ENCODE data around the gene GMPPB.
"Not testable (repeated sequence)": the region's sequence is repeated elsewhere in the genome, so short reads cannot be mapped to it uniquely, and the experiment has no call there.

GMPPB gene

GRCh38 chr3:49723628-49724551, at the start of gene GMPPB:
TSS of gene GMPPB (minus strand) at chr3:49723951. CDS start at chr3:49723726, 225 bp downstream.
- DNase-seq (ENCODE audit: low read depth), result peak; percentile 83

DNA sequence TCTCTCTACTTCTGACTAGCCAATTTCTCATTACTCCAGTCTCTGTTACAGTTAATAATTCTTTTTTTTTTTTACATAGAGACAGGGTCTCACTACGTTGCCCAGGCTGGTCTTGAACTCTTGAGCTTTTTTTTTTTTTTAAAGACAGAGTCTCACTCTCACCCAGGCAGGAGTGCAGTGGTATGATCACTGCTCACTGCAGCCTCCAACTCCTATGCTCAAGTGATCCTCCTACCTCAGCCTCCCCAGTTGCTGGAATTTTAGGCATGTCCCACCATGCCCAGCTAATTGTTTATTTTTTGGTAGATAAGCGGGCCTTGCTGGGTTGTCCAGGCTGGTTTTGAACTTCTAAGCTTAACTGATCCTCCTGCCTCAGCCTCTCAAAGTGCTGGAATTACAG, 49.0 kb upstream of the GMPPB start:
- no peak for DNase-seq (ENCODE audit: low read depth)

DNA sequence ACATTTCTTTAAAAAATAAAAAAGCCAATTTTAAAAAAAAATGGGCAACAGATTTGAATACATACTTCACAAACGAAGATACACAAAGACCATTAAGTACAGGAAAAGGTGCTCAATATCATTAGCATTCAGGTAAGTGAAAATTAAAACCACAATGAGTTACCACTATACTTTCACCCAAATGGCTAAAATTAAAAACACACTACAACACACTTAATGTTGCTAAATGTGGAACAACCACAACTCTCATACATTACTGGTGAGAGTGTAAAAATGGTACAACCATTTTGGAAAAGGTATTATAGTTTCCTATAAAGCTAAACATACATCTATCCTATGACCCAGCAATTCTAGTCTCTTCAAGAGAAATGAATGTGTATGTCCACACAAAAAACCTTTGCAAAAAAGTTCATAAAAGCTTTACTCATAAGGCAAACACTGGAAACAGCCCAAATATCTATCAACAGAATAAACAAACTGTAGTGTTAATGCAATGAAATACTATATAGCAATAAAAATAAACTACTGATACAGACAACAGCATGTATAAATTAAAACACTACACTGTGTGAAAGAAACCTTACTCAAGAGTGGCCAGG, 47.7 kb upstream of the GMPPB start:
- no peak for DNase-seq (ENCODE audit: low read depth)

- DNase-seq (ENCODE audit: low read depth), result no peak
Measured at GRCh38 chr3:49769926-49770325, 46.2 kb upstream of the GMPPB start.

DNA sequence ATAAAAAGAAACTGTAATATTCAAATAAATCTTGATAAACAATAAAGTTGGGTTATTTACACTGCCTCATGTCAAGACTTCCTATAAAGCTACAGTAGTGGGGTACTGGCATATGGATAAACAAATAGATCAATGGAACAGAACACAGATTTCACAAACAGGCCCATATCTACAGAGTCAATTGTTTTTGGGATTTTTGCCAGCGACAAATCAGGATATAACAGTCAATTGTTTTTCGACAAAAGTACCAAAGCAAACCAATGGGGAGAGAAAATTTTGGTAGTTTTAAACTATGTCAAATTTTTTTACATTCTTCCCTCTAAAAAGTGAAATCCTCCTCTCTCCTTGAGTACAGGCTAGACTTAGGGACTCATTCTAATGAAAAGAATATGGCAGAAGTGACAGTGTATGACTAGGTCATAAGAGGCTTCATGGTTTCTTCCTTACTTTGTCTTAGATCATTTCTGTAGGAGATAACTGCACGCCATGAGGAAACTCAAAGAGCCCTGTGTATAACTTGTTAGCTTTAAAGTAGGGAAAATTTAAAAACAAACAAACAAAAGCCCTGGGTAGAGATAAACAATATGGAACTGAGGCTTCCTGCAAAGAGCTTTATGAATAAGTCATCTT, 45.6 kb upstream of the GMPPB start:
- DNase-seq (ENCODE audit: low read depth), result no peak

GRCh38 chr3:49763981-49764380, 40.2 kb upstream of the GMPPB start:
- DNase-seq (ENCODE audit: low read depth), result no peak

- DNase-seq (ENCODE audit: low read depth), result no peak
Measured at GRCh38 chr3:49761661-49762060, 37.9 kb upstream of the GMPPB start.

DNA sequence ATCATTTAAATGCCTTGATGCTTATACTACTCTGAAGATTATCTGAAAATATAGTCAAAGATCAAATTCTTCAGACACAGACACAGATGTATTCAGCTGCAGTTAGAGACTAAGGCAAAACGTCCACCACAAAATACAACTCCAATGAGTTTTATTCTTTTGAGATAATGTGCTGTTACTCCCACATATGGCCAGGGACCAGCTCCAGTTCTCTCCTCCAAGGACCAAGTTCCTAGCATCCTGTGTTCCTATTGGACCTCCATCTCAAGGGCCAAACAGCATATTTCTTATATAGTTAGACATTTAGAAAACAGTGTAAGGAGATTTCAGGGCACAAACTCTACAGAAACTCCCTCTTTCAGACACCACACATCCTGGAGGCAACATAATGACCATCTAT, 35.5 kb upstream of the GMPPB start:
- DNase-seq (ENCODE audit: low read depth), result no peak

GRCh38 chr3:49757197-49757596, 33.4 kb upstream of the GMPPB start:
- no peak for DNase-seq (ENCODE audit: low read depth)

- DNase-seq (ENCODE audit: low read depth), result no peak
Measured at GRCh38 chr3:49756036-49756435, 32.3 kb upstream of the GMPPB start.

GRCh38 chr3:49754536-49754935, 30.8 kb upstream of the GMPPB start:
- no peak for DNase-seq (ENCODE audit: low read depth)

- DNase-seq (ENCODE audit: low read depth), result no peak
Measured at GRCh38 chr3:49751501-49751900, 27.8 kb upstream of the GMPPB start.

DNA sequence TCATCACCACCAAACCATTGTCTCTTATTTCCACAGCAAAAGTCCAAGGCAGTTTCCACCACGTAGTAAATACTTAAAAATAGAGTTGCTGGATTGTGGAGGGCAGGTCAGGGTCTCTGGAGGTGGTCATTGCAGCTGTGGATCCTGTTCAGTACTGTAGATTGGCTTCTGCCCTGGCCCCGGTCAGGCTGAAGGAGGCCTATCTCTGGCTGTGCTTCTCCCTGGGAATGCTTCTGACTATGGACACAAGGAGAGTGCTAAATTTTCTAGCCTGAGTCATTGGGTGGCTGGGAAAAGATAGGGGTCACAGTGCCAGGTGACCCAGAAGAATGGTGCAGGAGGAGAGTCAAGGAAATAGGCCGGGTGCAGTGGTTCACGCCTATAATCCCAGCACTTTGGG, 26.3 kb upstream of the GMPPB start:
- no peak for DNase-seq (ENCODE audit: low read depth)

DNA sequence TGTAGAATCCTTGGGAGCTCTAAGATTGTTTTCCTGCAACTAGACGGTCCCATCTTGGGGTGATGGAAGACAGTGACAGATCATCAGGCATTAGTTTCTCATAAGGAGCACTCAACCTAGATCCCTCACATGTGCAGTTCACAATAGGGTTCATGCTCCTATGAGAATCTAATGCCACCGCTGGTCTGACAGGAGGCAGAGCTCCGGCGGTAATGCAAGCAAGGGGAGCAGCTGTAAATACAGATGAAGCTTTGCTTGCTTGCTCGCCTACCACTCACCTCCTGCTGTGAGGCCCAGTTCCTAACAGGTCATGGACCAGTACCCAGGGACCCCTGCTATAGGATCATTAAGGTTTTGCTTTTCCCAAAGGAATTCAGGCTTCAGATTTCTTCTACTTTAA, 25.1 kb upstream of the GMPPB start:
- not testable (repeated sequence) for DNase-seq (ENCODE audit: low read depth)

DNA sequence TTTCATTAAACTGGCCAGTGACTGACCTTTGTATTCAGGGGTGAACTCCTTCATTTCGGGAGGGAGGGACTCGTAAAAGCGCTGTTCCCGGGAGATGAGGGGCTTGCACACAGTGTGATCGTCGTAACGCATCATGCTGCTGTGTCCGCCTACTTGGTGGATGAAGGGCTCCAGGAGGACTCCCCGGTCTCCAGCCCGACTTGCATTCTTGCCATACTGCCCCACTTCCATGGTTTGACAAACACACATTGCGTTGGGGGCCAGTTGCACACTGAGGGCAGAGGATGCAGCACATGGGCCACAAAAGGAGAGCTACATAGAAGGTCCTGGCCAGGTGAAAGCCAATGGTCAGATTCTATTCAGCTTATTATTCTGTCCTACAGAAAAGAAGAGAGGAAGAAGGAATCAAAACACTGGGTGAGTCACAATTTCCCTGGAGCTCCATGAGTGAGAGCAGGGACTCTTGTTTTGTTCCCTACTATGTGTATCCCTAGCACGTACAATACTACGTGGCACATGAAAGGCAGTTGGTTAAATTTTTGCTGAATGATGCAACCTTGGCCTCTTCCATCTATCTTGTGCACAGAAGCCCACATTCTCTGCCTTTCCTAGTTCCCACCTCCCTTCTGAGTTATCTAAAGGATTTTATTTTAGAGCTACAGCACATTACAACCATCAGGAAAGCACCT, 24.2 kb upstream of the GMPPB start:
- DNase-seq (ENCODE audit: low read depth), result no peak

DNA sequence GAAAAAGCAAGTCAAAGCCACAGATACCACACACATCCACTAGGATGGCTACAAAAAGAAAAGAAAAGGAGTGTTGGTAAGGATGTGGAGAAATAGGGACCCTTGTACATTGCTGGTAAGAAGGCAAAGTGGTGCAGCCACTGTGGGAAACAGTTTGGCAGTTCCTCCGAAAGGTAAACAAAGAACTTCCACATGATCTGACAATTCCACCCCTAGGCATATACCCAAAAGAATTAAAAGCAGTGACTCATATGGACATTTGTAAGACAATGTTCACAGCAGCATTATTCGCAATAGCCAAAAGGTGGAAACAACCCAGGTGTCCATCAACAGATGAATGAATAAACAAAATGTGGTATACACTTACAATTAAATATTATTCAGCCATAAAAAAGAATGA, 22.2 kb upstream of the GMPPB start:
- DNase-seq (ENCODE audit: low read depth), result no peak

DNA sequence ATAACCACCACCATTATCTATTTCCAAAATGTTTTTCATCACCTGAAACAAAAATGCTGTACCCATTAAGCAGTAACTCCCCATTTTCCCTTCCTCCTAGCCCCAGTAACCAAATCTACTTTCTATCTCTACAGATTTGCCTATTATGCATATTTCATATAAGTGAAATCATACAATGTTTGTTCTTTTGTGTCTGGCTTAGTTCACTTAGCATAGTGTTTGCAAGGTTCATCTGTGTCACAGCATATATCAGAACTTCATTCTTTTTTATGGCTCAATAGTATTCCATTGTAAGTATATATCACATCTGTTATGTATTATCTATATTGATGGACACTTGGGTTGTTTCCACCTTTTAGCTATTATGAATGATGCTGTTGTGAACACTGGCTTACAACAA, 16.7 kb upstream of the GMPPB start:
- no peak for DNase-seq (ENCODE audit: low read depth)

- DNase-seq (ENCODE audit: low read depth), result no peak
Measured at GRCh38 chr3:49738067-49738713, 14.4 kb upstream of the GMPPB start.

DNA sequence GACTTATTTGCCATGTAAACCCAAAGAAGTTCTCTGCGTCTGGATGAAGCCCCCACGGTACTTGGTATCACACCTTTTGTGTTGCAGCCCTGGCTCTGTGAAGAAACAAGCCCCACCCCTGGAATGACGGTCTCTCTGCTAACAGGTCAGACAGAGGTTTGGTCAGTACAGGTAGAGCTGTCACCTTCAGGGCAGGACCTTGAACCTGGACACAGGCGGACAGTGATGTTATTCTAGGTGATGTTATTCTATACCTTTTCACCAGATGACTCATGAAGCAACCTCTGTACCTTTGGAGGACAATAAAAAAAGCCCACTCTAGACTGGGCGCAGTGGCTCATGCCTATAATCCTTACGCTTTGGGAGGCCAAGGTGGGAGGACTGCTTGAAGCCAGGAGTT, 11.0 kb upstream of the GMPPB start:
- DNase-seq (ENCODE audit: low read depth), result no peak

GRCh38 chr3:49733551-49733950, 9.8 kb upstream of the GMPPB start:
- no peak for DNase-seq (ENCODE audit: low read depth)

DNA sequence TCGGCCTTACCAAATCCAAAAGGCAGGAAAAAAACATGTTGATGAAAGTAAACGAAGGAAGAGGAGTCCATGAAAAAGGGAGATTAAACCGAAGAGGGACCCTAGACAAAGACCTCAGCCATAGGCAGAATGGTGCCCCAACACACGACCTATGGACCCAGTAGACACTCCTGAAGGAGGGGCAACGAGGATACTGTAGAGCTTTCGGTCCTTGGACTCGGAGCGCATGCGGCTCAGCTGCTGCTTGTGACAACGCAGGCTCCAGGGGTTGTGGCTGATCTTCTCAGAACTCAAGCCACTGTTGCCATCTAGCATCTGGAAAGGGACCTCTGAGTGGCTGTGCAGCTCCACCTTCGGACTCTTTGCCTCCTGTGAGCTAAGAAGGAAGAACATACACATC, 8.8 kb upstream of the GMPPB start:
- DNase-seq (ENCODE audit: low read depth), result no peak

DNA sequence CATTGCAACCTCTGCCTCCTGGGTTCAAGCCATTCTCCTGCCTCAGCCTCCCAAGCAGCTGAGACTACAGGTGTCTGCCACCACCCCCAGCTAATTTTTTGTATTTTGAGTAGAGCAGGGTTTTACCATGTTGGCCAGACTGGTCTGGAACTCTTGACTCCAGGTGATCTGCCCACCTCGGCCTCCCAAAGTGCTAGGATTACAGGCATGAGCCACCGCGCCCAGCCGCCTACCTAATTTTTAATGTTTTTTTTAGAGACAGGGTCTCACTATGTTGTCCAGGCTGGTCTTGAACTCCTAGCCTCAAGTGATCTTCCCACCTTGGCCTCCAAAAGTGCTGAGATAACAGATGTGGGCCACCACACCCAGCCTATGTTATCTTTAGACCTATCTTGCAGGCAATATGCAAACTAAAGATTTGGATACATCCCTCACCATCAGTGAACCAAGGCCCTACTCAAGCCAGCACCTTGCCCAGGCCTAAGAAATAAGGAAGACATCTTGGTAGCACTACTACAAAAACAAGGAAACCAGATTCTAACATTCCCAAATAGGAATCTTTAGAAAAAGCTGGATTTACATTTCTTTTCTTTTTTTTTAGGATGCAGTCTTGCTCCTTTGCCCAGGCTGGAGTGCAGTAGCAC, 6.3 kb upstream of the GMPPB start:
- no peak for DNase-seq (ENCODE audit: low read depth)

Measured in activated T-cell treated with anti-CD3 and anti-CD28 coated beads for 1 hour (primary cell).